Amygdala (tissue), 56 donors: ENCODE measurements around the gene CHST1.

ENCODE experiments used
- DNase-seq, 56 donors: peaks; one replicate each; lab custom pipeline; 2025; lab: John Stamatoyannopoulos, UW

CHST1 gene

DNA sequence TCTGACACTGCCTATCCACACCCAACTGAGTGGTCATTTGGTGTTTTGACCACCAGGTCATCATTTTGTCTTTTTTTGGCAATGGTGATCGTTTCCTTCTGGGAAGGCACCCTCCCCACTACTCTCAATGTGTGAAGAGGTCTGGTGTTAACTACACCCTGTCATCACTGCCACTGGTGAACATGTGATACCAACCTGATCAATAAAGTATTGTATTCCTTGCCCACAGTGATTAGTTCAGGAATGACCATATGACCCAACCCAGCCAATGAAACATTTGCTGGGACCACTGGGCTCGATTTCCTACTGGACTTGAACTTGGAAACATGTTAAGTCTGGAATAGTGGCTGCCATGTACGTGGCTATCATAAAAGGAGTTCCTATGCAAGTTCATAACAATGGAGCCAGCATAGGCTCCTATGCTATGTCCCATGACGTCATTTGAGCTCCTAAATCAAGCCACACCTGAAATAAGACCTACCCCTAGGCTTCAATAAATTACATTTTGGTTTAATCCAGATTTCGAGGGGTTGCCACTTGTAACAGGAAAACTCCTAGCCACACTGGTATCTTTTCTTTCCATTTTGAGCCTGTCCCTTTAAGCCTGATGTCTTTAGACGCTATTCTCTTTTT lies 51.1 kb downstream of the CHST1 start:
- no peak for DNase-seq

DNA sequence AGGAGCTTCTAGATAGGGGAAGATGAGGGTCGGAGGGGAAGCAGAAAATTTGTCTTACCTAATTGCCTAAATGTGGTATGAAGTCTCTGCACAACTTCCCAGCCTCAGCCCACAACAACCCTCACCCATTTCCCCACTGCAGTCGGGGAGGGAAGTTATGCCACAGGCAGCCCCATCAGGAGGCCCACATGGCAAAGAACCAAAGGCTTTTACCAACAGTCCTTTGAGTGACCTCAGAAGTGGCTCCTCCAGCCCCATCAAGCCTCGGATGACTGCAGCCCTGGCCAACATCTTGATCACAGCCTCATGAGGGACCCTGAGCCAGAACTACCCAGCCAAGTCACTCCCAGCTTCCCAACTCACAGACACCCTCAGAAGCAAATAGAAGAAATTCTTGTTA lies 54.8 kb downstream of the CHST1 start:
- DNase-seq = no peak

DNA sequence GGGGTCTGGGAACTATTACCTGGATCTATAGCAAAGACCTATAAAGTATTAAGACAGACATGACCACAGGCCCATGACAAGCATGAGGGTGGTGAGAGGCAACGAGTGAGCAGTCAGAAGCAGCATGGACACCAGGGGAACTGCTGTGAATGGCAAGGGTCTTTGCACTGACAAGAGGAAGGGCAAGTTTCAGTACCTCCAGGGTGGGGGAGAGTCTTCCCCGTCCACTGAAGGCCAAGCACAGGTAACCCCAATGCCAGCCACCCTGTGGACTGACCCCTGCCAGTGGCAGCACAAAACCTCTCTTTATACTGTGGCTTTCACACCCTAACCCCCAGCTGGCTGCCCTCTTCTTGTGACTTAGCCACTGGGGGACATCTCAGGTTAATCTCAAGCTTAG lies 55.5 kb downstream of the CHST1 start:
- DNase-seq = no peak

DNA sequence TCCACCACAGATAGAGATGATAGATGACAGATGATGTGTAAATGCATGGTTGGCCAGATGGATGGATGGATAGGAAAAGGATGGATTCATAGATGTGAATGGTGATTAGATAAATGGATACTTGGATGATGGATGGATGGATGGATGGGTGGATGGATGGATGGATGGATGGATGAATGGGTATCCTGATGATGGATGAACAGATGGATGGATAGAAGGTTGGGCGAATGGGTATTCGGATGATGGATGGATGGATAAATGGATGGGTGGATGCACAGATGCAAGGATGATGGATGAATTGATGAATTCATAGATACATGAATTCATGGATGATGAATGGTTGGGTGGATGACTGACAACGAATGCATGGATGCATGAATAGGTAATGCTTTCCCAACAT lies 56.1 kb downstream of the CHST1 start:
- DNase-seq = no peak

DNA sequence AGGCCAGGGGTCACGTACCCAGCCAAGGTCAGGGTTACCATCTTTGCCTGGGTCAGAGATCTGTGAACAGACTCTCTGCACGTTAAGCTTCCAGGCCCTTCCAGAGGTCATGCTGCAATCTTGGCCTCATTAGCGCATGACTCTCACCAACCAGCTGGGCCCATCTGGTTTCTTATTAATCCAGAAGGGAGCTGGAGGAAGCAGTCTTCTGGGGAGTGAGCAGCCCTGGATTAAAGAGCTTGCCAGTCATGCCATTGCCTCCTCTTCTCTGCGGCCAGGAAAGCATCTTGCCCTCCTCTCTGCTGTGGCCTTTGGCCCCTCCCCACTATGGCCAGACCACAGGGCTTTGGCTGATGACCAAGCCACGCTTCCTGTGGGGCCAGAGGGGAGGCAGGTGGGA lies 57.4 kb downstream of the CHST1 start:
- DNase-seq = no peak

DNA sequence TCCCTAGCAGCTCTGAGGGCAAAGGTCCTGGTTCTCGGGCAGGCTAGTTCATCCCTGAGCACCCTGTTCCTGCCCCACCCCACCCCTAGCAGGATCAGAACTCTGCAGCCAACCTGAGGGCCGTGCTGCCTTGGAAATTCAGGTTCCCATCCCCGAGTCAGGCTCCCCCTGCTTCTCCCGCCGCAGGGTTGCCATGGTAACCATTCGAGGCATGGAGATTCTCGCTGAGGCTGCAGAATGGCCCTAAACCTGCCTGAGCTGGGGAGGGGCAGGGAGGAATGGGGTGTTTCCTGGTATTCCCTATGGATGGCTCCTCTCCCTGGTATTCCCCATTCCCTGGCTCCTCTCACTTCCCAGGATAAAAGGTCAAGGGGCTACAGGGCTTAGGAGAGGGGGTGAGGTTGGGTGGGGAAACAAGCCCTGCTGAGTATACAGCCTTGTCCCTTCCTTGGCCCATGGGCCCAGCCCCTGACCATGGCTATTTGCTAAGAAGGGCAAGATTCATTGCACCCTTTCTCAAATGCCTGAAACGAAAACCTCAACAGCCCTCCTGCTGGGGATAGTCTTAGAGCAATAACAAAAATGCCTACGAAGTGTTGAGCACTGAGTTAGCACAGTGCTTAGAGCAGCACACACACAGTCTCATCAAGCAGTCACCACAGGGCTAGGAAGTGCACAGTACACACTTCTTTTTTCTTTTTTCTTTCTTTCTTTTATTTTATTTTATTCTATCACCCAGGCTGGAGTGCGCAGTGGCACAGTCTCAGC lies 58.7 kb downstream of the CHST1 start:
- DNase-seq = peak in 27 of 56 donors; percentile 4 to 59 (median 25)

DNA sequence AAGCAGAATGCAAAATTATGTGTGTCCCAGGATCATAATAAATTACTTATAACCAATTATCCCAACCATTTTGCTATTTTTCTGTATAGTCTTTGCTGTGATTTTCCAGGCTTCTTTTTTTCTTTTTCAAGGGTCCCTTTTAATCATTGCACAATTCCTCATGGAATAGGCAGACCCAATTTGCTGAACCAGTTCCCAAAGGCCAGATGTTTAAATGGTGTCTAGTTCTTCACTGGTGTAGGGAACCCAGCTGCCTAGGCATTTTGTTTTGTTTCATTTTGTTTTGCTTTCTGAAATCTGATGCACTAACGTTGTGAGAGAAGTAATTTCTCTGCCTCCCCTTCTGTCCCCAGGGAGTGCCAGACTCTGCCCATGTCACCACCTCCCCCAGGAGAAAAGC lies 60.4 kb downstream of the CHST1 start:
- no peak for DNase-seq

DNA sequence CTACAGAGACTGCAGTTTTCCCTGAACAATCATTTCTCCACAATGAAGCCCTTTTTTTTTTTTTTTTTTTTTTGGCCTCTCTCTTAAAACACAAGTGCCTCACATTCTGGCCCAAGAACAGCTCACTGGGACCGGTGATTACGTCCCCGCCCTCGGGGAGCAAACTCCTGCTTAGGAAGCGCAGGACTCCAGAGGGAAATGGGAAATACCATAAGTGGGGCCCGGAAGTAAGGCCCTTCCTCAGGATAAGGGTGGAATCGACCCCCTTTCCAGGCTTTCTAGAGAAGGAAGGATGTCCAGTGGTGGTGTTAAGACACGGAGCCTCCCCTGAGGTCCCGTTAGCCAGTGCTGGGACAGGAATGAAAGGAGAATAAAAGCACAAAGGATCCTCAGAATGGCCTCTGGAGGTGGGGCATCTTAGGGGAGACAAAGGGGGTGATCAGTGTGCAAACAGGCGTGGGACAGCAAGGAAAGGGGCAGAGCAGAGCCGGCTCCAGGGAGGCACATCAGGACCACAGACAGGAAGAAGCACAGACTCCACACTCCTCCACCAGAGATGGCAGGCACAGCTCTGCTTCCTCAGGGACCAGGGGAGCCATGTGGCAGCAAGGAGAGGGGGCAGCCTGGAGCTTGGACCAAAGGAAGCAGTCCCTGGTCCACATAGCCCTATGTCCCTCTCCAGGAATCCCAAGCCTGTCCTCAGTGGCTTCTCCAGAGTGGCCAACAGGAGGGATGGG lies 61.3 kb downstream of the CHST1 start:
- DNase-seq = no peak

DNA sequence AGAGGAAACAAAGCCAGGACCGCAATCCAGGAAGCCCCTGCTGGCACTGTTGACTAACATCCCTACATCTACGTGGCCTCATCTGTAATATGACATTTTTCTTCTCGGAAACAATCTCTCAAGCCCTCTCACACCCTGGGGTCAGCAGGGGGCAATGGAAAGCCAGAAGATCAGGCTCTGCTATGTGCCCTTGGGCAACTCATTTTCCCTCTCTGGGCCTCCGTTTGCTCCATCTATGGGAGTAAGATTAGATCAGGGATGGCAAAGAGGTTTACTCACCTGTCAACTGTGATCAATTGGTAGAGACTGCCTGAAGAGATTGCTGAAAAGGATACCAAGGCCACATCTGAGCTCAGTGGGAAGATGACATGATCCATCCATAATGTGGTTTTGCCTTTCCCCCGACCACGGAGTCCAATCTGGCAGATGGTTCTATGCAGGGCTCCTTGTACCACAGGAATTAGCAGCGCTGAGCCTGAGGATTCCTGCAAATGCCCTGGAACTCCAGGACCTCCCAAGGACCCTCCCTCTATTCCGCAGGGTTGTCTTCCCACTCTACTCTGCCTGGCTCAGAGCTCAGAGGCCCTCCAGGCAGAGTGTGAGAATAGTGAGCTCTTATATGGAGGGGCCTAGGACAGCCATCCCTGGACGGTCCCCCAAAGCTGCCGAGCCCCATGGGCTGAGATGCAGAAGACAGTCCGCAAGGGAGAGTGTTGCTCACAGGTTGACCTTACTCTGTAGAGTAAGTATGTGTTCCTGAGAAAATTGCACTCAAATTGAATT lies 66.1 kb downstream of the CHST1 start:
- no peak for DNase-seq
